T1000 (cell line): ENCODE measurements around the gene ELL2.
A peak's percentile ranks its signal among the peaks of the same experiment; 100 is the strongest.
"Not testable (repeated sequence)": the region's sequence is repeated elsewhere in the genome, so short reads cannot be mapped to it uniquely, and the experiment has no call there.

Source experiments
- DNase-seq: peaks from one replicate; lab custom pipeline; 2025; ENCODE audit warnings: mixed read lengths; lab: John Stamatoyannopoulos, UW

Gene ELL2

DNA sequence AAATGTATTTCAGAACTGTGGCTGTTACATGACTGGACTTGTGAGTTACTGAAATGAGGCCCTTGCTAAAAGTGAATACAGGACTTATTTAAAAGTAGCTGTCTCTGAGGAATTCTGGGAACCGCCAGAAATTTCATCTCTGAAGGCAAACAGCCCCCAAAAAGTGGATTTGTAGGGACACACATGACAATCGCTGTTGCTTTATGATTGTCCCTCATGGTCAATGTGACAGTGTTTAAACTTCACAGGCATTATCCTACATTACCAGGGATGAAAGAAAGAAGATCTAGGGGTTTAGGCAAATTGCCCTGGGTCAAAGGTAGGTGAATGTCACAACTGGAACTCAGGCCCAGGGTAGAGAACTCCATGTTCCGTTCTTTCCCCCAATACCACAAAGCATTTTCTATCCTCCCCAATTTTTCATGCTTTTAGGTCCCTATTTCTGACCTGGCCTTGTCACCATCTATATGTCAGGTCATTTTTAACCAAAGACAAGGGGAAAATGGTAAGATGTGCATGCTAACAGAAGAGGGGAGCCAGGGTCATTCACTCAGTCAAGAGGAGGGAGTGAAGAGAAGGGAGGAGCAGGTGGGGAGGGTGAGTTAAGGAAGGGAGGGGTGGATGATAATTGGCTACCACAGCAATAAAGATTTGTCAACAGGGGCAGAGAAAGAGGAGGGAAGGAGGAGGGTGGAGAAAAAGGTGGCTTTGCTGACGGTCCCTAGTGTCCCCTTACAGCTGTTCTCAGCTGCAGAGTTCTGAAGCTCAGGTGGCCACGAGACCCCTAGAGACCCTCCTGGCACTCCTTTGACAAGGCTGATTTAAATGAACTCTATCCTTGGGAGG, 81.3 kb downstream of the ELL2 start:
- no peak for DNase-seq

- no peak for DNase-seq
These were observed 82.0 kb downstream of the ELL2 start for GRCh38 chr5:95879661-95880060.

DNA sequence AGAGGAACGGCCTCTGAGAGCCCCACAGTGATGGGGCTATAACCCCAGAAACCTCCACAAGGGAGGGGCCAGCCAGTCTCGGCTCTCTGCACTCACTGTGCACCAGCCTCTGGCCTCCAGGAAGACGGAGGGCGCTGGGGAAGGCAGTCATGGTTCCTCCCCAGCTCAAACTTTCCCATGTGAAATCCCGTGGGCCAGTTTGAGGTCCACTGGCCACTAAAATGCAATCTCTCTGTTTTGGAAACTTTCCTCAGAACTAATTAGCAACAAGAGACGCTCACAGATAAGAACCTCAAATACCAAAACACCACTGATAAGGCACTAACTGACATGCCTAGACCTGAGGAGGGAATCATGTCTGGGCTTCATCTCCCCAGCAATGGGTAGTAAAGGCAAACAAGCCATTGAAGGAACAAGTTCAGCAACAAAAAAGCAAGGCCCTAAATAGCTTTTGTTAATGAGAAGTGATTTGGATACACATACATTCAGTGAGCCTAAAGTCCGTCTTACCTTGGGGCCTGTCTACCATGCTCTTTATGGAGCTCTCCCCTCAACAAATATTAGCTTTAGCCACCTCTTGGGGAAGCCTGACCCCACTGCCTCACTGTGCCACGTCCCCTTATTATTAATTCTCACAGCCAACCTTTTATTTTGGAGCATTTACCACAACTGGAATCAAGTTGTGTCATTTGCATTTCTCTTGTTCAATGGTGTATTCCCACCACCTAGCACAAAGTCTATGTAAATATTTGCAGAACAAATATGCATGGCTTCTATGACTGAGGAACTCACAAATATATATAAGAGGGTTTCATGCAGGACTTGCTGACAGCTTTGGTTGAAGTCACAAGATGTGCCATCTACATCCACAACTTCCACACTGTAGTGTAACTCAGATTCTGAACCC, 83.0 kb downstream of the ELL2 start:
- DNase-seq, result no peak

- DNase-seq, result no peak
These were observed 84.9 kb downstream of the ELL2 start for GRCh38 chr5:95876782-95877181.

- DNase-seq, result no peak
These were observed 87.4 kb downstream of the ELL2 start for GRCh38 chr5:95874246-95874645.

DNA sequence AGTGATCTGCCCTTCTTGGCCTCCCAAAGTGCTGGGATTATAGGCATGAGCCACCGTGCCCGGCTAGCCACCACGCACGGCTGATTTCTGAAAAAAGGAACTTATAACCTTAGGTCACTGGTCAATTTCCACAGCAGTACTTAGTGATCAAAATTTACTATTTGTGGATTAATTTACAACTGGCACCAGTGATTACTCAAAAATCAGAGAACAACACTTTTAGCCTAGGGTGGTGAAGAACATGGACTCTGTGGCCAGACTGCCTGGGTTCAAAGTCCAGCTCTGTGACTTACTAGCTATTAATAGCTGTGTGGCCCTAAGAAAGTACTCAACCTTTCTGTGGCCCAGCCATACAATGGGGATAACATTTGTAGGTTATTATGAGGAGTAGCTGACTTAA, 88.3 kb downstream of the ELL2 start:
- DNase-seq, result no peak

DNA sequence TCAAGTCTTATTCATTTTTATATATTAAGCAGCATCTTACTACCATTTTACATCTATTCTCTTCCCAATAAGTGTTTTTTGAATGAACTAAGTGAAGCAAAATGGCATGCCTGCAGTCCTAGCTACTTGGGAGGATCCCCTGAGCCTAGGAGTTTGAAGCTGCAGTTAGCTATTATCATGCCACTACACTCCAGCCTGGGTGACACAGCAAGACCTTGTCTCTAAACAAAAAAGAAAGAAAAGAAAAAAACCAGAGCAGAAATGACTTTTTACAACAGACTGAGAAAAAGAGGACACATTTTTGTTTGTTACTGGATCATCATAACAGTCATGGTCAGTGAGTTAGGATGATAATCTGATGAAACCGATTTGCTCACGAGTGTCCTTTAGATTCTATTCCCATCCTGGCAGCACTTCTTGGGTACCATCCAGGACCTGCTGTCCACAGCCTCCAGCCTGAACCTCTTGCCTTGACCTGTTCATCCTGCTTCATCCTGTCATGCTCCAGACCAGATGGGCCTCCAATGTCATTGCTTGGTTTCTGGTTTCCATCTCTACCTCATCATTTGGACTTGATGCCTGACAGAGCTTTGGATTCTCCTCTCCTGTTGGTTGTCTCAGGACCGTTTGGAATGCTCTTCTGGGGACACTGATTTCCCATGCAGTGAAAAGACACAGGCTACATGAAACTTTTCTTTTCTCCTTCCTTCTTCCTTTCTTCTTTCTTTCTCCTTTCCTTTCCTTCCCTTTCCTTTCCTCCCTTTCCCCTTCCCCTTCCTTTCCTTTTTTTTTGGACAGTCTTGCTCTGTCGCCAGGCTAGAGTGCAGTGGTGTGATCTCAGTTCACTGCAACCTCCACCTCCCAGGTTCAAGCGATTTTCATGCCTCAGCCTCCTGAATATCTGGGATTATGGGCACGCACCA, 89.0 kb downstream of the ELL2 start:
- no peak for DNase-seq

DNA sequence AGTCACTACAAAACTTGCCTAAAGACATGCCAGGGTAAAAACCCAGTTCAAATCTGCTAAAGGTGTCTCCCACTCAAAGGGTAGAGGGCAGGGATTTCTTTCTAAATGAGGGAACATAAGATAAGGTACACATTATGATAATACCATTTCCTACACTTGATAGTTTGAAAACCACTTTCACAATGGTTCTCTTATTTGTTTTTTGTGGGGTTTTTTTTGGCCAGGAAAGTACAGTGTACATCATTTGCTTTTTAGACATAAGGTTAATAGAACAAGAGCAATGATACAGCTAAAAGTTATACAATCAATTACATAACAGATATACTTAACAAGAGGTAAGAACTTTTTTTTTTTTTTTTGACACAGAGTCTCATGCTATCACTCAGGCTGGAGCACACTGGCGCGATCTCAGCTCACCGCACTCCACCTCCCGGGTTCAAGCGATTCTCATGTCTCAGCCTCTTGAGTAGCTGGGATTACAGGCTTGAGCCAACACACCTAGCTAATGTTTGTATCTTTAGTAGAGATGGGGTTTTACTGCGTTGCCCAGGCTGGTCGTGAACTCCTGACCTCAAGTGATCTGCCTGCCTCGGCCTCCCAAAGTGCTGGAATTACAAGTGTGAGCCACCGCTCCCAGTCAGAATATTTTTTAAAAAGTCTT, 90.4 kb downstream of the ELL2 start:
- DNase-seq, result no peak

- DNase-seq, result no peak
These were observed 91.5 kb downstream of the ELL2 start for GRCh38 chr5:95870105-95870672.

DNA sequence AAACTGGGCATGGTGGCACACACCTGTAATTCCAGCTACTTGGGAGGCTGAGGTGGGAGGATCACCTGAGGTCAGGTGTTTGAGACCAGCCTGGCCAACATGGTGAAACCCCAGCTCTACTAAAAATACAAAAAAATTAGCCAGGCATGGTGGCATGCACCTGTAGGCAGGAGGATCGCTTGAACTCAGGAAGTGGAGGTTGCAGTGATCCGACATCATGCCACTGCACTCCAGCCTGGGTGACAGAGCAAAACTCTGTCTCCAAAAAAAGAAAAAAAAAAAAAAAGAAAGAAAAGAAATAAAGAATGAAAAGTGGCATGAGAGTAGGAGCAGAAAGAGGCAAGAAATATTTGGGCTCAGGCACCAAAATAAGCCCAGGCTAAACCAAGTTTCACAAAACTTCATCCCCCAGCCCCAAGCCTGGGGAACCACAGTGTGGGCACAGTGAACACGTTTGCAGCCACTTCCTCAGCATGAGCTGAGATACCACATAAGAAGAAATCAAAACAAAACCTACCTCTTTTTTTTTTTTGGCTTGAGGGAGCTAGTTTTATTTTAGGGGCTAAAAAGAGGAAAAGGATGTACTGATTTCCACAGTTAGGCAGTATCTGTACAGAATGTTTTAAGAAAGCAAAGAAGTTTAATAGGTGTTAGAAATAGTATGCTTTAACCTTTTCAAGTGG, 92.3 kb downstream of the ELL2 start:
- DNase-seq, result not testable (repeated sequence)

DNA sequence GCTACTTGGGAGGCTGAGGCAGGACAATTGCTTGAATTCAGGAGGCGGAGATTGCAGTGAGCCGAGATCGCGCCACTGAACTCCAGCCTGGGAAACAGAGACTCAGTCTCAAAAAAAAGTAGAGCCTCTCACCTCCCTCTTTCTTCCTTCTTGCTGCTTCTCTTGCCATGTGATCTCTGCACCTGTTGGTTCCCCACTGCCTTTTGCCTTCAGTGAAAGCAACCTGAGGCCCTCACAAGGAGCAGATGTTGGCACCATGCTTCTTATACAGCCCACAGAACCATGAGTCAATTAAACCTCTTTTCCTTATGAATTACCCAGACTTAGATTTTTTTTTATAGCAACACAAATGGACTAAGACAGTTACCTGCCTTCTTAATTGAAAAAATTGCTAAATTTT, 93.5 kb downstream of the ELL2 start:
- no peak for DNase-seq

GRCh38 chr5:95866435-95867040, 95.1 kb downstream of the ELL2 start:
- no peak for DNase-seq

DNA sequence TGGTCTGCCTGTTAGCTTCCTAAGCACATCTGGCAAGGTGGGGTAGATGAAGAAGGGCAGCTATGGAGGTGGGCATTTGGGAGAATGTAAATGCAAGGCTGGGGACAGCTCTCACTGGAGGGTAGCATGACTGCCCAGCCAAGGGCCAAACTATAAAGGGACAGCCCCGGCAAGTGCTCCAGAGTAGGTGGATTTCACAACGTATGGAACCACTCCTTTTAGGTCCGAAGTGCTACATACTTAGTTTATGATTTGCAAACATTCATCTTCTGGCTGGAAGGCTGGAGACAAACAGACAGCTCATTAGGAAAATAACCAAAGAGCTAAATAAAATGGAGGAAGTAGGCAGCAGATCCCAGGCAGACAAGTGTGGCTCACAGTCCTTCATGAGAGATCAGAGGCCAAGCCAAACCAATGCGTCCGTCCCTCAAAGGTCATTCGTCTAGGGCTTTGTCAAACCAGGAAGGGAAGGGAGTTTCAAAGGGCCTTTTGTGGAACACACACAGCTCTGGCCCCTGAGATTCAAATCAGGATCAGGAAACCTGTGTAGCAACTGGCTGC, 96.6 kb downstream of the ELL2 start:
- DNase-seq, result no peak

- DNase-seq, result no peak
These were observed 97.2 kb downstream of the ELL2 start for GRCh38 chr5:95864456-95864855.

GRCh38 chr5:95863383-95863757, 98.3 kb downstream of the ELL2 start:
- no peak for DNase-seq

GRCh38 chr5:95862671-95863382, 98.8 kb downstream of the ELL2 start:
- DNase-seq, result no peak

DNA sequence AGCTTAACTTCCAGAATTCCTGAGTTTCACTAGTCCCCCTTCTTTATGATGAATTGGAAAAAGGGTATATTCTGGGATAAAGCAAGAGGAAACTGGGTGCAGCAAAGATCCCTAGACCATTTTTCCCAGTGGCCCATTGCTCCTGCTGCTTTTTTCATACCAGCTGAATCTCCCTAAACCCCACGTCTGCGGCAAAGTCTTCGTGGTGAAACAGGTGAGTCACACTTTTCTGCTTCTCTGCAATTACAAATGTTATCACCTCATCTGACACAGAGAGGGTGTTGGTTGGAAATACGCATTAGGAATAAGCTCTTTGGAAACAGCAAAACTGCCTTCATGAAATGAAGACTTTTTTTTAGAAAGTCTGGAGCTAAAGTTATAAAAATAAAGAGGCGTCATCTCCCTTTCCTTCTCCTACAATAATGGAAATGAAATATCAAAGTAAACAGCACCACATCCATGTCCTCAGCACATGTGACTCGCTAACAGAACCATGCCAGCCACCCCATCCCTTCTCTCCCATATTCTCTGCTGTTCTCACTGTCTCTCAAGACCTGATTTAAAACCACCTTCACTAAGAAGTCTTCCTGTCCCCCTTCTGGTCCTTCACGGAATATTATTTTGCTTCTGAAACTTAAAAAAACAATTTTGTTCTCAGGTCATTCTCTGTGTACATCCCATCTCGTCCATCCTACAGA, 99.6 kb downstream of the ELL2 start:
- no peak for DNase-seq

- DNase-seq, result peak; percentile 55
These were observed 100.3 kb downstream of the ELL2 start for GRCh38 chr5:95861221-95861863.
